Activated T-cell treated with anti-CD3 and anti-CD28 coated beads, Interleukin-2, amount 50 U/mL, for 24 hours (primary cell): ENCODE measurements around the gene HLA-DQA1.
A peak's percentile ranks its signal among the peaks of the same experiment; 100 is the strongest.
"Not testable (repeated sequence)": the region's sequence is repeated elsewhere in the genome, so short reads cannot be mapped to it uniquely, and the experiment has no call there.

ENCODE experiments used
- DNase-seq: peaks from one replicate; pipeline ENCODE4 v3.0.0-alpha.2; 2020
- H3K27ac Mint-ChIP-seq: 2 replicates; pipeline ENCODE4 v1.8.0; 2020; ENCODE audit warnings: mild to moderate bottlenecking, mixed read lengths
- H3K27me3 Mint-ChIP-seq: 2 replicates; pipeline ENCODE4 v1.8.0; 2020; ENCODE audit warnings: mixed read lengths
- H3K36me3 Mint-ChIP-seq: 2 replicates; pipeline ENCODE4 v1.8.0; 2020; ENCODE audit warnings: low read depth, mixed read lengths
- H3K4me1 Mint-ChIP-seq: 2 replicates; pipeline ENCODE4 v1.8.0; 2020; ENCODE audit warnings: low read depth, mixed read lengths
- H3K4me3 Mint-ChIP-seq: 2 replicates; pipeline ENCODE4 v1.8.0; 2020; ENCODE audit warnings: mild to moderate bottlenecking, moderate library complexity, mixed read lengths
- H3K9me3 Mint-ChIP-seq: 2 replicates; pipeline ENCODE4 v1.8.0; 2020; ENCODE audit warnings: mixed read lengths

Gene HLA-DQA1

DNA sequence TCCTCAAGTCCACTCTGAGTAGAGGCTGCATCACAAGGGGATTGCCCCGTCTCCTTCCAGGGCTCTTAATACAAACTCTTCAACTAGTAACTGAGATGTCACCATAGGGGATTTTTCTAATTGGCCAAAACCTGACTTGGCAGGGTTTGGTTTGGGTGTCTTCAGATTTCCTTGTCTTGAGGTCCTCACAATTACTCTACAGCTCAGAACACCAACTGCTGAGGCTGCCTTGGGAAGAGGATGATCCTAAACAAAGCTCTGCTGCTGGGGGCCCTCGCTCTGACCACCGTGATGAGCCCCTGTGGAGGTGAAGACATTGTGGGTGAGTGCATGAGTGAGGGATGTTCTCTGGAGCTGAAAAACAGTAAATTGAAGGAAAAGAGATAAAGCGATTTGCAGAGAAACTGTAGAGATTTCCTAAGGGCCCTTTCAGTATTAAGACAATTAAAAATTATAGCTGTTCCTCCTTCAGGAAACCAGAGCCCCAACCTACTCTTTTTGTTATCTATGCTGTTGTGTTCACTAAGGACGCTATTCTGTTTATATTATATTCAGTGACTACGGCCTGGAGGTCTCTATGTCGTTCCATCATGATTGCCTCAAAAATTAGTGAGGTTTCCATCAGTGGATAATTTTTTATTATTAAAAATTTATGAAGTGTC is at the start of gene HLA-DQA1:
Gene HLA-DQA1 (plus strand): TSS at position 188 of the 662 bp plus-strand sequence. CDS start 53 bp downstream, at position 241.
- Mint-ChIP-seq H3K36me3 (no peaks in the 10 kb centered on the region), H3K27me3 (no peaks in the 10 kb centered on the region), H3K4me1 (peaks cover 20% of the 10 kb centered on the region), H3K9me3 (no peaks in the 10 kb centered on the region), H3K27ac (no peak within 1 kb of the TSS), H3K4me3 (peak within 1 kb of the TSS; percentile 51)
- no peak for DNase-seq

DNA sequence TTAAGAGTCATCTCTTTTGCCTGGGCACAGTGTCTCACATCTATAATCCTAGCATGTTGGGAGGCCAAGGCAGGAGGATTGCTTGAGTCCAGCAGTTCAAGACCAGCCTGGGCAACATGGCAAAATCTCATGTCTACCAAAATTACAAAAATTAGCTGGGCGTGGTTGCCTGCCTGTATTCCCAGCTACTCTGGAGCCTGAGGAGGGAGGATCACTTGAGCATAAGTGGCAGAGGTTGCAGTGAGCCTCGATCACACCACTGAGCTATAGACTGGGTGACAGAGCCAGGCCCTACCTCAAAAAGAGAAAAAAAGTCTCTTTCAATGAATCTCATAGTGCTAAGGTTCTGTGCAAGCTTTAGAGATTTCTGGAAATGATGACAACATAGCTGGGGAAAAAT is 49.0 kb upstream of the HLA-DQA1 start:
- no peak overlapping the region for H3K4me3 Mint-ChIP-seq
- H3K36me3 Mint-ChIP-seq, result no peaks in the 10 kb centered on the region
- H3K9me3 Mint-ChIP-seq, result no peaks in the 10 kb centered on the region
- peaks cover 4% of the 10 kb centered on the region for H3K4me1 Mint-ChIP-seq
- H3K27ac Mint-ChIP-seq, result no peak overlapping the region
- peaks cover 10% of the 10 kb centered on the region for H3K27me3 Mint-ChIP-seq
- DNase-seq, result no peak

DNA sequence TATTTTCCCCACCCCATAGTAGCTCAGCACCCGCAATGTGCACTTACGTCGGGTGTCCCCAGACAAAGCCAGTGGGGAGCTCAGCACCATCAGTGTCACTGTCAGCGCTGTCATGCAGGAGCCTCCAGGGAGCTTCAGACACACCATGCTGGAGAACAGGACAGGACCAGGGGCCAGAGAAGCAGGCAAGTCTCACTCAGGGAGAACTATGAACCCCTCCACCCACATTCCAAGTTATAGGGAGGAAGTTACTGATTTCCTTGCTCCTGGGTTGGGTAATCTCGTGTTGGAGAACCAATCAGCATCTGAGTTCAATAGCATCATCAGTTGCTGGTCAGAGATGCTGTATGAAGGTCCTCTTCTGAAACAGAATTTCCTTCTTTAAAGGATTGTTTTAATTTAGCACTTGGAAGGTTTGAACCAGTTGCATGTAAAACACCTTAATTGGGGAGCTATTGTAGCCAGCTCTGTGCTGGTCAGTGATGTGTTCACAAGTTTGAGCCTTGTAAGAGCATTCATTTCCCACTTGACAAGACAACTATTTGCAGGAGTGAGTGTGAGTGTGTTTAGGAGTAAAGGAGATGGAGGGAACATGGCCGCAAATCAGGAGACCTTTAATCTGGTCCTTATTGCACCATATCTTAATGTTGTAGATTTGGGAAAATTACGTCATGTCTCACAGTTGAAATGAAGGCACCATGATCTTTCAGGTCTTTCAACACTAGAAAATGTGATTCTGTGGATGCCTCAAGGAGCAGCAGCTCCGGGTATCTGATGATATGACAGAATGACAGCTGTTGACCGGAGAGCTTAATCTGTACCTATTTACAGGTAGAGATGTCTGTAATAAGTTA is 47.4 kb upstream of the HLA-DQA1 start, which contains the start of gene HLA-DRB1:
Gene HLA-DRB1 (minus strand): TSS at position 253 of the 854 bp plus-strand sequence. CDS start 106 bp downstream, at position 147.
- peaks cover 10% of the 10 kb centered on the region for H3K27me3 Mint-ChIP-seq
- peaks cover 4% of the 10 kb centered on the region for H3K4me1 Mint-ChIP-seq
- no peak within 1 kb of the TSS for H3K27ac Mint-ChIP-seq
- DNase-seq, result no peak
- no peaks in the 10 kb centered on the region for H3K9me3 Mint-ChIP-seq
- peak within 1 kb of the TSS; percentile 47 for H3K4me3 Mint-ChIP-seq
- H3K36me3 Mint-ChIP-seq, result no peaks in the 10 kb centered on the region

DNA sequence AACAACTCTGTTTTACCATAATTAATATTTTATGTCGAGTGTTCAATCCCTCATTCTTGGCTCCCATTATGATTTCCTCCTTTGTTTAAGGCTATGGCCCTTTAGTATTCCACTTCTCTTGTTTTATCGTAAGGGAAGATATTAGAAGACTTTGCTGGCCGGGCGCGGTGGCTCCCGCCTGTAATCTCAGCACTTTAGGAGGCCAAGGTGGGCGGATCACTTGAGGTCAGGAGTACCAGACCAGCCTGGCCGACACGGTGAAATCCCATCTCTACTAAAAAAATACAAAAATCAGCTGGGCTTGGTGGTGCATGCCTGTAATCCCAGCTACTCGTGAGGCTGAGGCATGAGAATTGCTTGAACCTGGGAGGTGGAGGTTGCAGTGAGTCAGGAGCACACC is 46.5 kb upstream of the HLA-DQA1 start:
- H3K36me3 Mint-ChIP-seq, H3K4me1 Mint-ChIP-seq, H3K4me3 Mint-ChIP-seq, H3K9me3 Mint-ChIP-seq, DNase-seq, H3K27ac Mint-ChIP-seq: not testable (repeated sequence)
- H3K27me3 Mint-ChIP-seq, result peaks cover 10% of the 10 kb centered on the region

DNA sequence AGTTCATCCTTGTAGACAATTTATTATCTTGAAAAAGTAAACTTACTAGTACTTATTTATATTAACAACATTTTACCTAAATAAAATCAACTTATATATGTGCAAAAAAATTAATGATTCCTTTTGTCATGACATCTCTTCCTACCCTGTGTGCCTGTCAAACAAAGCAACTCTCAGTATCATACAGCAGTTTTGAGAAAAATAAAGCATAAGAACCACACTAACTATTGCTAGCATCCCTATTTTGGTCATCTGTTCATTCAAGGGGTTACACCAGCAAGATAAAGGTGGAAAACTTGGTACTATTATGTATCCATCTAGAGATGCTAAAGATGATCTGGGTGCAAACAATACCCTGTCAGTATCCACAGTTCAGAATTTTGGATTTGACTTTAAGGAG is 40.2 kb upstream of the HLA-DQA1 start:
- Mint-ChIP-seq H3K9me3 (no peaks in the 10 kb centered on the region), H3K36me3 (no peaks in the 10 kb centered on the region), H3K4me3 (no peak overlapping the region), H3K27ac (no peak overlapping the region), H3K4me1 (no peaks in the 10 kb centered on the region), H3K27me3 (no peaks in the 10 kb centered on the region)
- no peak for DNase-seq

DNA sequence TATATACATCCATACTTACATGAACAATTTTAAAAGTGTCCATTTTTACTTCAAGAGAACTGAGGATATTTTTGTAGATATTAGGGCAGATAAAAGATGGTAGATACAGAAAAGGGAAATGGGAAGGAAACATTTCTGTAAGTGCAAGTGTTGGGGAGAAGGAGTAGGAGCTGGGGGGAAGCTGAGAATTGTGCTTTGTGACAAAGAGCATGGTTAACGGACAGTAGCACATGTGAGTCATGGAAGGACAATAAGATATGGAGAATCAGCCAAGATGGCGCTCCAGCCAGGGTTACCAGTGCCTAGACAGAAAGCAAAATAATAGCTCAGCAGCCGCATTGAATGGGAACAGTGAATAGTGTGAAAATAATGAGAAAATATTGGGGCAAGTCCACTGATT is 34.8 kb upstream of the HLA-DQA1 start:
- Mint-ChIP-seq H3K4me3 (no peak overlapping the region), H3K27me3 (no peaks in the 10 kb centered on the region), H3K36me3 (no peaks in the 10 kb centered on the region), H3K4me1 (peaks cover 23% of the 10 kb centered on the region), H3K9me3 (peaks cover 14% of the 10 kb centered on the region), H3K27ac (no peak overlapping the region)
- DNase-seq, result no peak

DNA sequence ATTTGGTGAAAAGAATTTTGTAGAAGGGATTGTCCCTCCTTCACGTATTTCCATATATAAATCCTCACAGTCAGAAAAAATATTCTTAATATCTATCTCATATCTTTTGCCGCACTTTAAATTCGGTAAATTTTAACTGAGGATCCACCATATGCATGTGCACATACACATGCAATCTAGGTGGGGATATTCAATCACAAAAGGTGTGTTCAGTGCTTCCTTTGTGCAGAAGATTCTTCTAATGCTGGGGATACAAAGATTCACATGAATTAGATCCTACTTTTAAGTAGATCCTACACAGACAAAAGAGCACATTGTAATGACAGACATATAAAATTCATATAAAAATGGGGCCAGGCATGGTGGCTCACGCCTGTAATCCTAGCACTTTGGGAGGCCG is 34.0 kb upstream of the HLA-DQA1 start:
- Mint-ChIP-seq H3K4me3 (no peak overlapping the region), H3K36me3 (no peaks in the 10 kb centered on the region), H3K4me1 (peaks cover 30% of the 10 kb centered on the region), H3K27me3 (no peaks in the 10 kb centered on the region), H3K9me3 (peaks cover 14% of the 10 kb centered on the region), H3K27ac (no peak overlapping the region)
- DNase-seq, result no peak

DNA sequence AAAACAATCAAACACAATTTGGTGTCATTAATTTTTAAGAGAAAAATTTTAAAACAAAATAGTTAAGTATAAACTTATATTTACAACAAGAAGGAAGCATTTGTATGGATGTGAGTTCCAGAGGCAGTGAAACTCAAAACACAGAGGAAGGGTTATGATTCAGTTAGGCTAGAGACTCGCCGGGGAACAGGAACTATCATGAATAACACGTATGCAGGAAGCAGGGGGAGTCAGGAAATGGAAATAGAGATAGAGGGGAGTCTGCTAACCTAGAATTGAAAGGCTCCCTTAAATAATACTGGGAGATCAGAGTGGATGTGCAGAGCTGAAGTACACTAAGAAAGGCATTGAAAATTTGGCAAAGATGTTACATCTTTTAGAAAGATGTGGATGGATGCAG is 33.3 kb upstream of the HLA-DQA1 start:
- DNase-seq, result no peak
- Mint-ChIP-seq H3K36me3 (no peaks in the 10 kb centered on the region), H3K4me3 (no peak overlapping the region), H3K27me3 (no peaks in the 10 kb centered on the region), H3K9me3 (peaks cover 14% of the 10 kb centered on the region), H3K27ac (peak overlapping the region; percentile 55), H3K4me1 (peaks cover 33% of the 10 kb centered on the region)

DNA sequence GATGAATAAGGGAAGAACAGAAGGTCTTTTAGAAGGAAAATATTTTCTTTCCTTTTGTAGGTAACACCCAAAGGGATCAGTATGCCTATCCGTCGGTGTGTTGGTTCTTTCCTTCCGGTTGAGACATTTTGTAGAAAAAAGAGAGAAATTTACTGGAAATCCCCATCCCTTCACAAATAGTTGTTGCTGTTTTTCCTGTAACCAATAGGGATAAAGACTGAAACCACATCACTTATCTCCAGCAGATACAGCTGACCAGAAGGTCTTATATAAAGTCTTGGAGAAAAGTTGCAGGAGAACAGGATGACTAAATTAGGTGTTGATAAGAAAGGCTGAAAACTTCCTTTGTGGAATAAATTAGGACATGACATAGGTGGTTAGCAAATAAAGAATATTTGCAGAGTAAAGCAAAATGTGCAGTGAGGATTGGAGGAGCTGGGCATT is 32.8 kb upstream of the HLA-DQA1 start:
- peaks cover 33% of the 10 kb centered on the region for H3K4me1 Mint-ChIP-seq
- H3K4me3 Mint-ChIP-seq, result no peak overlapping the region
- no peaks in the 10 kb centered on the region for H3K27me3 Mint-ChIP-seq
- peak overlapping the region; percentile 55 for H3K27ac Mint-ChIP-seq
- peaks cover 14% of the 10 kb centered on the region for H3K9me3 Mint-ChIP-seq
- DNase-seq, result no peak
- no peaks in the 10 kb centered on the region for H3K36me3 Mint-ChIP-seq

DNA sequence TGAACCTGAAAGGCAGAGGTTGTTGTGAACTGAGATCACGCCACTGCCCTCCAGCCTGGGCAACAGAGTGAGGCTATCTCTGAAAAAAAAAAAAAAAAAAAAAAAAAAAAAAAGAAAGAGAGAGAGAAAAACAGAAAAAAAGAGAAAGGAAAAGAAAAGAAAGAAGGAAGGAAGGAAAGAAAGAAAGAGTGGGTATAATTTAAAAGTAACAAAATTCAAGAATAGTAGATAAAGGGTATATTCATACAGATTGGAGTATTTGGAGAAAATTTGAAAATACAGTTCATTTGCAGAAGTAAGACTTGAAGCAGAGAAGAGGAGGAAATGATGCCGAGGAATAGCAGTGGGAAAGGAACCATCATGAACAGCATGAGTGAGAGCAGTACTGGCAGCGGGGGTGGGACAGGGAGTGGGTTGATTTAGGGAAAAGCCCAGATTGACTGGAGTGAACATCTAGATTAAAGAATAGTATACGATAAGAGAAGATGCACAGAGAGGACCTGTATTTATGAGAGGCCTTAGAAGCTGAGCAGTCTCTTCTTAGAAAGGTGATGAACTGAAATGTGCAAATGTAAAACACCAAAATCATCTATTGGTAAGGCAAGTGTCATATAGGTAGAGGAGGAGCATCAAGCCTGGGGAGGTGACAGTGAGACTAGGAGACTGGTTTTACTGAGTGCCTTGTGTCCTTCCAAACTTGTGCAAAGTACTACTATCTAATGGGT is 29.8 kb upstream of the HLA-DQA1 start:
- Mint-ChIP-seq H3K27me3 (no peaks in the 10 kb centered on the region), H3K4me1 (peaks cover 34% of the 10 kb centered on the region), H3K4me3 (no peak overlapping the region), H3K9me3 (peaks cover 12% of the 10 kb centered on the region), H3K36me3 (no peaks in the 10 kb centered on the region), H3K27ac (no peak overlapping the region)
- DNase-seq, result no peak

DNA sequence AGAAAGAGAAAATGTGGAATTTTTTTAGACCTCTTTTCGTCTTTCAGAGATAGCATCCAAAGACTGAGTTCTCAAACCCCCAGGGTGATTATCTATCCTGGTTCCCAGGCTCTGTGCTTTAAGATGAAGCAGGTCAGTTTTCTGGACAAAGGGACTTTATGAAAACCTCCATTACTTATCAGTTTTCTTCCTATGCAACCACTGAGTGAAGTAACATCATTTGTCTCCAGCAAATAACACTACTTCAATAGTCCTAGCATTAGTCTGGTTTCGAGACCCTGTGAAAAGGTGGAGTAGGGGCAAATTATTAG is 29.3 kb upstream of the HLA-DQA1 start:
- Mint-ChIP-seq H3K4me3 (no peak overlapping the region), H3K27ac (no peak overlapping the region), H3K27me3 (no peaks in the 10 kb centered on the region), H3K9me3 (peaks cover 7% of the 10 kb centered on the region), H3K4me1 (peaks cover 29% of the 10 kb centered on the region), H3K36me3 (no peaks in the 10 kb centered on the region)
- DNase-seq, result no peak

DNA sequence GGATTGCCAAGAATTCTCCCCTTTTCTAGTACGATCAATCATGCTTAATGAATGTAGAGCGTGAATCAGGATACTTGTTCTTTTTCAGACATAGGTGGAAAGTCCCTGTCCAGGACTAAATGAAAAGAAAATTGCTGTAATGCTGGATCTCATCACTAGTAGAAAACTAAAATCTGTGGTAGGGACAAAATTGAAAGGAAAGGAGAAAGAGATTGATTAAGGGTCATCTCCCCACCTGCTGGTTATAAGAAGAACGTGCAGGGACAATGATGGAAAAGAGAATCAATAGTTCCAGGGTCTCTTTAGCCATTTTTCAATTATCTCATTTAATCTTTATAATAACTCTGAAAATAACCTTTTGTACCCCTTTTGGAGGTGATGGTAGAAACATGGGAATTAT is 28.8 kb upstream of the HLA-DQA1 start:
- no peaks in the 10 kb centered on the region for H3K27me3 Mint-ChIP-seq

DNA sequence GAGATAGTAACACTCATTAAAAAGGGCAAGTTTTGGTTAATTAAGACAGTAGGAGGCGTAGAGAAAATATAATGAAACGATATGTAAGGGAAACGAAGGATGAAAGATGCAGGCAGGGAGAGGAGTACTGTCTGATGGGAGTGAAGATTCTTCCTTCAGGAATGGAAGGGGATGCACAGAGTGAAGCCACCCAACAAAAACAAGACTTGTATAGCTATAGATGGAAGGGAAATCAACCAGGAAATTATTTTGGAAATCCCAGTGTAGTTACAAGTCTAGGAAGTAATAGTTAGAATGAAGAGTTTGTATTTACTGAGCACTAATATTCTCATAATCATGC is 27.8 kb upstream of the HLA-DQA1 start:
- no peaks in the 10 kb centered on the region for H3K27me3 Mint-ChIP-seq
- peaks cover 22% of the 10 kb centered on the region for H3K4me1 Mint-ChIP-seq
- H3K4me3 Mint-ChIP-seq, result no peak overlapping the region
- H3K27ac Mint-ChIP-seq, result no peak overlapping the region
- no peaks in the 10 kb centered on the region for H3K36me3 Mint-ChIP-seq
- H3K9me3 Mint-ChIP-seq, result no peaks in the 10 kb centered on the region
- DNase-seq, result no peak

More for the DNA sequence above, 28.8 kb upstream of the HLA-DQA1 start:
- H3K27ac Mint-ChIP-seq, result no peak overlapping the region
- H3K4me1 Mint-ChIP-seq, result peaks cover 25% of the 10 kb centered on the region
- no peak overlapping the region for H3K4me3 Mint-ChIP-seq
- H3K9me3 Mint-ChIP-seq, result peaks cover 4% of the 10 kb centered on the region
- DNase-seq, result no peak
- H3K36me3 Mint-ChIP-seq, result no peaks in the 10 kb centered on the region

DNA sequence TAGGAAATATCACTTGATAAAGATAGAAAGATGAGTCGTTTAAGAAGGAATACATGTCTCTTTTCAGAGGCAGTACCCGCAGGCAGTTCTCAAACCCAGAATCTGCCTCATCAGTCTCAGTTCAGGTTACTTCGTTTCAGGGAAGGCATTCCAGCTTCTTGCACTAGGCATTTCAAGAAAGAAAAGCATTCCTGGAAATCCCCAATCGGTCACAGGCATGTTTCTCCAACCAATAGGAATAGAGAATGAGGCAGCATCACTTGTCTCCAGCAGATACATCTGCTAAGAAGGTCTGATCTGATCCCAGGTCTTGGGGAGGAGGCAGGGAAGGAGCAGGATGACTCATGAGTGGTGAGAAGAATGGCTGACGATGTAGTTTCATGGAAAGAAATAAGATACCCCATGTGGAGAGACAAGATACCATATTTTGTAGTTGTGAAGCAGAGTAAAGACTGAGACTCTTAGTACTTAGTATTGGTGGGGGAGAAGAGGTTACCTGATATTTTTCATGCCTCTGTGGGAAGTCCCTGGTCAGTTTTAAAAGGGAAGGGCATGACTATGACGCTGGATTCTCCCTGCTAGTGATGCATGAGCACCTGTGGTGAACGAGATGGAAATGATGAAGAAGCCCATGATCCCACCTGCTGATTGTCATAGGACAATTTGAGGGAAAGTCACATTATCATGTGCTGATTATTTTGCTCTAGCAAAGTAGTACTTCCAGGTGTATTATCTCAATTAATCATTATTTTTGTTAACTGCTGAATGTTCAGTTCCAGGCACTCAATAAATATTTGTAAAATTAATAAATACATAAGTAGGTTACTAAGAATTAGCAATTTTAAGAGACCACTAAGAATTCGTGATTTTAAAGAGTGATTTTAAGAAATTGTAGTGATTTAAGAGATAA is 27.2 kb upstream of the HLA-DQA1 start:
- DNase-seq, result peak; percentile 35
- peaks cover 18% of the 10 kb centered on the region for H3K4me1 Mint-ChIP-seq
- H3K27ac Mint-ChIP-seq, result no peak overlapping the region
- H3K9me3 Mint-ChIP-seq, result no peaks in the 10 kb centered on the region
- no peaks in the 10 kb centered on the region for H3K36me3 Mint-ChIP-seq
- H3K27me3 Mint-ChIP-seq, result no peaks in the 10 kb centered on the region
- no peak overlapping the region for H3K4me3 Mint-ChIP-seq
